Renal pelvis (tissue), 4 donors: ENCODE results near the gene SMAD4. TPM values are rescaled to one million over a fixed set of nuclear protein-coding genes. Genes with fewer than 3 reads are reported as not detected.

ENCODE experiments used
- DNase-seq: peaks from one replicate; pipeline ENCODE4 v3.0.0-alpha.2; 2013
- polyA plus RNA-seq, 3 donors: library from polyadenylated mRNA; unstranded; fragments of 120-200 nt; gene quantifications; one replicate each; pipeline ENCODE4 v1.2.1, GENCODE V29; 2013; ENCODE audit not compliant: insufficient read length in 3 of 3

Gene SMAD4
- polyA plus RNA-seq, 3 donors = 151 to 170 (median 165) TPM

DNA sequence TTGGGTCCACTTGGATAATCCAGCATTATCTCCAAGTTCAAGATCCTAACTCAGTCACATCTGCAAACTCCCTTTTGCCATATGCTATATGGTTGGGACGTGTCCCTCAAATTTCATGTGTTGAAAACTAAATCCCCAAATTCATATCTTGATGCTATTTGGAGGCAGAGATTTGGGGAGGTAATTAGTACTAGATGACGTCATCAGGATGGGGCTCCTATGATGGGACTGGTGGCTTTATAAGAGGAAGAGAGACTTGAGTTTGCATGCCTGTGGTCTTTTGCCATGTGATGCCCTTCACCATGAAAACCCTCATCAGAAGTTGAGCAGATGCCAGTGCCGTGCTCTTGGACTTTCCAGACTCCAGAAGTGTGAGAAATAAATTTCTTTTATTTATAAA is 16.8 kb upstream of the SMAD4 start:
- no peak for DNase-seq

DNA sequence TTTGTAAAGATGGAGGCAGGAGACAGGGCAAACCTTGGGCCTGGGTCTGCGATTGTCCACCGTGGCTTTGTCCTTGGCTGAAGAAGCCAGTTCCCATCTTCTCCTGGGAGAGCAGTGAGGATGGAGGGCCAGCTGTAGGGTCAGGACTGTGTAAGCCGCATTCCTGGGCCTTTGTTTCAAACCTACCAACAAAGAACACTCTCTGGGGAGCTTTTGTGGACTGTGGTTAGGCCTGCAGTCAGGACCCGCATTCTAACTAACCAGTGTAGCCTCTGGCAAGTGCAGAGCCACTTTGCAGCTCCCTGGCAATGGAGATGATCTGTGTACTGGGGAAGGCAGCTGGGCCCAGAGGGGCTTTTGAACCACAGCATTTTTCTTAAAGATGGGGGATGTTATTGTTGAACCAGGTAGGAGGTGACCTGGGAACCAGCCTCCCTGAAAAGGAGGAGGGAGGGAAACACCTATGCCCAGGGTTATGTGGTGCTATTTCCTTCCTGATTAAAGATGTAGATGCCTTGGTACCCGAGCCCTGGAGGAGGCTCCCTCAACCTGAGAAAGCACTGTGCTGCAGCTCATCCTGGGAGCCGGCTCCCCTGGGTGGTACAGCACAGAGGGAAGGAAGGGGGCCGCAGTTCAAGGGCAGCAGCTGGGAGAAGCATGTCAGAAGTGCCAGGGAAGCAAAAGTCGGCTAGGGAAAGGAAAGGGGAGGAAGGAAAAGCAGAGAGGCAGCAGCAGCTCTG is 12.7 kb upstream of the SMAD4 start:
- no peak for DNase-seq

GRCh38 chr18:51020536-51020935 is 9.5 kb upstream of the SMAD4 start:
- no peak for DNase-seq

- DNase-seq = no peak
Measured at GRCh38 chr18:51021226-51021965, 8.6 kb upstream of the SMAD4 start.

GRCh38 chr18:51025512-51025911 is 4.5 kb upstream of the SMAD4 start:
- DNase-seq = no peak

- DNase-seq = no peak
Measured at GRCh38 chr18:51028201-51028805, 1.7 kb upstream of the SMAD4 start.

DNA sequence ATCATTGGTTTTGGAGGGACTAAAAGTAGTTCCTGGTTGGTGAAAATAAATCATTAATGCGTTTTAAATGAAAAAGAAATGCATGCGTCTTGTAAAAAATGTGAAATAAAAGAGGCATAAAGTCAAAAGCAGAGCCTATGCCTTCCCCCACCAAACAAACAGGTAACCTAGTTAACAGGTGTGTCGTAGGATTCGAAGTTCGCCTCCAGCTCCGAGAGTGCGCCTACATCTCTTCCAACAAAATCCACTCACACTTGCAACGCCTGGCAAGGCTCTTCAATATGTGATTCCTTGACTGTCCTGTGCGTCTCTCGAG is 677 bp upstream of the SMAD4 start:
- DNase-seq = no peak

GRCh38 chr18:51030537-51031258 is 685 bp downstream of the SMAD4 start:
- peak; percentile 62 for DNase-seq

DNA sequence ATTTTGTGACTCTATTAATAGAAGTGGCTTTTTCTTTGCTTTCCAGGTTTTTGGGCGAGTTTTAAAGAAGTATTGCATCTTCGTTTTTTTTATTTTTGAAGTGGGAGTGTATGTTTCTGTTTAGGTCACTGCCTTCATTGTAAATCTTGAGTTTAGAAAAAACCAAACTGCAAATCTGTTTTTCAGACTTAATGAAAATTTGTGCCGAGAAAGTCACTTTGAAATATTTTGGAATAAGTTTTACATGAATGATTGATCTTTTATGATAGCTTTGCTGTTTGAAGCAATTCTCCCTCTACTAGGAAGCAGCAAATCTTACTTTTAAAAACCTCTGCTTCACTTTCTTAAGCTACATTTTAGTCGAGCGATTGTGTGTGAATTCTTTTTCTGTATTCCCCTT is 2.2 kb downstream of the SMAD4 start:
- no peak for DNase-seq

DNA sequence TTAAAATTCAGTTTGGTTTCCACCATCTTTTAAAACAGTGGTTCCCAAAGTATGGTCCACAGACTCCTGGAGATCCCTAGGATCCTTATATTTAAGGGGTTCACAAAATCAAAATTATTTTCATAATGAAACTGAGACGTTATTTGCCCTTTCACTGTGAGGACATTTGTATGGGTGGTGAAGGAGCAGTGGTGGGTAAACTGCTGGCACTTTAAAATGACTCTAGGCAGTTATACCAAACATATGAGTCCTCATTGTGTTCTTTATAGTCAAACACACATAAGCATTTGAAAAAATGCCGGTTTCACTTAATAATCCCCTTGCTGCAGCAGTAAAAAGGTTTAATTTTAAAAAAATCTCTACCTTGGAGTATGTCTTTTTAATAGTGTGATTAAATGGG is 7.2 kb downstream of the SMAD4 start:
- no peak for DNase-seq

GRCh38 chr18:51038110-51038509 is 8.1 kb downstream of the SMAD4 start:
- no peak for DNase-seq

GRCh38 chr18:51039138-51040112 is 9.4 kb downstream of the SMAD4 start:
- DNase-seq = no peak

GRCh38 chr18:51041677-51042352 is 11.8 kb downstream of the SMAD4 start:
- DNase-seq = no peak

DNA sequence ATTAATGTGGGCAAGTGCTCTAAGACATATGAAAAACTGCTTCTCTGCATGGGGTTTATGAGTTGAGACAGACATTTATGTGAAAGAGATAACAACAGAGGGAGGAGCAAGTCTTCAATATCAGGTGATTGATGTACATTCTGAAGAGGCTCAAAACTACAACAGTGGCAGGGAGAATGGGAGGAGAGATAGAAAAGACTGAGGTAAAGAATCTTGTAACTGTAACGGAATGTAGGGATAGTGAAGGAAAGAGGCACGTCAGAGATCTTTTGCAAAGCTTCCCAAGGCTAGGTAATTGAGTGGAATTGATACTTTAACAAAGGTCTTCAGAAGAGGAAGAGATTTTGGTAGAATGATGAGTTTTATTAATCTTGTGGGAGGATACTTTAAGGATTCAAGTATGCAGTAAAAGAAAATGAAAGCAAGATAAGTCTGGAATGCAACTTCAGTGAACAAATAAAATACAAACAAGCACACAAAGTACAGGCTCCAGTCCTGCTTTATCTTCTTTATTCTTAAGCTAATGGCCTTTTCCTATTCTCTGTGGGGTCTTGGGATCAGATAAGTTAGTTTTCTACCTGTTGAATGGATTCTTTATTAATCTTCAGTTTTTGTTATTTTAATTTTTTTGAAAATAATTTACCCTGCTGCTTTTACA is 15.0 kb downstream of the SMAD4 start:
- no peak for DNase-seq

GRCh38 chr18:51048190-51048589 is 18.2 kb downstream of the SMAD4 start:
- DNase-seq = no peak

- no peak for DNase-seq
Measured at GRCh38 chr18:51049137-51049536, 19.1 kb downstream of the SMAD4 start.

GRCh38 chr18:51051105-51051712 is 21.2 kb downstream of the SMAD4 start:
- no peak for DNase-seq

- no peak for DNase-seq
Measured at GRCh38 chr18:51053814-51054213, 23.8 kb downstream of the SMAD4 start.

DNA sequence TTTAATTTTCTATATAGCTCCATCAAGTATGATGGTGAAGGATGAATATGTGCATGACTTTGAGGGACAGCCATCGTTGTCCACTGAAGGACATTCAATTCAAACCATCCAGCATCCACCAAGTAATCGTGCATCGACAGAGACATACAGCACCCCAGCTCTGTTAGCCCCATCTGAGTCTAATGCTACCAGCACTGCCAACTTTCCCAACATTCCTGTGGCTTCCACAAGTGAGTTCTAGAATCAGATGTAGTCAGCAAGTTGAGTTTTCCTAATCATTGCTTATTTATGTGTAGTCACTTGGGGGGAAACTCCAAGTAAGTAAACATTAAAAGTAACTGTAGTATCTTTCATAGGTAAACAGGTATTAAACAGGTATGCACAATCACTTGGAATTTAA is 24.8 kb downstream of the SMAD4 start:
- DNase-seq = no peak

- no peak for DNase-seq
Measured at GRCh38 chr18:51059969-51060368, 30.0 kb downstream of the SMAD4 start.
